A549 (cell line): ENCODE results near the gene GLYAT.

Source experiments
- KDM5A ChIP-seq: fragments of 200-600 bp; sonication (generic); IDR thresholded peaks from 2 replicates; pipeline ENCODE4 v1.6.1; 2016; ENCODE audit warnings: antibody characterized with exemption, mild to moderate bottlenecking
- MYC ChIP-seq: IDR thresholded peaks from 2 replicates; pipeline ENCODE4 v1.6.1; 2012; ENCODE audit warnings: mild to moderate bottlenecking, inconsistent platforms, low read length, improper control_type of control experiment, borderline replicate concordance
- POLR2A ChIP-seq: IDR thresholded peaks from 2 replicates; pipeline ENCODE4 v1.6.1; 2012; ENCODE audit warnings: mild to moderate bottlenecking, low read length
- RAD21 ChIP-seq, 2 experiments: fragments of >200 bp in 1 of 2; sonication (Bioruptor Twin) in 1 of 2; formaldehyde crosslinking in 1 of 2; IDR thresholded peaks in 1 of 2; conservative IDR thresholded peaks in 1 of 2; 2 replicates in 1 of 2; 3 replicates in 1 of 2; pipeline ENCODE4 v1.6.1; 2012 to 2018; ENCODE audit warnings: inconsistent platforms in 1 of 2
- RFX5 ChIP-seq: fragments of 450-650 bp; IDR thresholded peaks from 2 replicates; pipeline ENCODE4 v1.7.1; 2014; ENCODE audit warnings: antibody characterized with exemption, mild to moderate bottlenecking, moderate library complexity
- SMC3 ChIP-seq: fragments of >200 bp; sonication (Bioruptor Twin); formaldehyde crosslinking; IDR thresholded peaks from 3 replicates; pipeline ENCODE4 v1.6.1; 2018; ENCODE audit warnings: inconsistent platforms
- SREBF2 ChIP-seq: fragments of 450-650 bp; IDR thresholded peaks from 2 replicates; pipeline ENCODE4 v1.6.1; 2014; ENCODE audit warnings: mild to moderate bottlenecking, moderate library complexity
- ZSCAN20 ChIP-seq: fragments of 250-450 bp; sonication (Bioruptor Pico); IDR thresholded peaks from 2 replicates; pipeline ENCODE4 v1.8.0; 2022; ENCODE audit warnings: mild to moderate bottlenecking, moderate library complexity
- TF ChIP-seq, protein P1 (sequence below): fragments of >200 bp; sonication (Bioruptor Twin); formaldehyde crosslinking; IDR thresholded peaks from 3 replicates; pipeline ENCODE4 v1.5.1; 2016
- TF ChIP-seq, protein P2 (sequence below): fragments of 150-350 bp; IDR thresholded peaks from 2 replicates; pipeline ENCODE4 v1.6.1; 2014; ENCODE audit warnings: low read depth, mild to moderate bottlenecking, low read length
- TF ChIP-seq, protein P3 (sequence below): IDR thresholded peaks from 2 replicates; pipeline ENCODE4 v1.6.1; 2012; ENCODE audit warnings: low read depth, borderline replicate concordance
- TF ChIP-seq, protein P4 (sequence below): fragments of 200-600 bp; sonication (generic); IDR thresholded peaks from 2 replicates; pipeline ENCODE4 v1.6.1; 2016; ENCODE audit warnings: antibody characterized with exemption, mild to moderate bottlenecking, moderate library complexity

DNA sequence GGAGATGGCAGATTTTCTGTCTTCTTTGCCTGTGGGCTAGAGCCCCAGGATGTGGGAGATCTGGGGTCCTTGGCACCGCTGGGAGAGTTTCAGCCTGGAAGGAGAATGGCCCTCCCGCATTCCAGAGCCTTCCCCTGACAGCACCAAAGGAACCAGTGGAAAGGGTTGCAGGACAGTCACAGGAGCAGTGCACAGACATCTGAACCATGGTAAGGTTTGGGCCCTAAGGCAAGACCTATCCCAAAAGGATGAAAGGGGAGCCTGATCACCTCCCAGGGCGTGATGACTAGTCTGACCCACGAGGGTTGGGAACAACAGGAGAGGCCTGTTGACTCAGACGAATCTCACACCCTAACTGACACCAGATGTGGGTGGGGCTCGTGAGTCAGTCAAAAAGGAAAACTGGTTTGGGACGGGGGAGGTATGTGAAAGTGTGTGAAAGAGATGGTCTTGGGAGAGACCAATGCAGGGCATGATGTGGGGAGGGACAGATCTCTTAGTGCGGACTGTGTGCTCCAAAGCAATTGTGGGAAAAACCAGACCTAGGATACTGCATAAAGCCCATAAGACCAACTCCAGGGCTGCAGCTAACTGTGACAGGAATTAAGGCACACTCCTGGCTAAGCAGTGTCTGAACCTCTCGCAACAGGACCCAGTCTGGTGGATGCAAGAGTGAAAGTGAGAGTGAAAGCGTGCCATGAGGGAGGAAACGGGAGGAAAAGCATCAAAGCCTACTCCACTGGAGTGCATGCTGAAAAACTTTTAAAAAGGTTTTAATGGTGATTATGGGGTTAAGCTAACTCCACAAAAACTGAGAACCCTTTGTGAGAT, 39.1 kb upstream of the GLYAT start:
- TF ChIP-seq POLR2A (no peak), ZSCAN20 (CRISPR knock-in tag) (no peak), SMC3 (no peak), MYC (no peak), KDM5A (no peak), SREBF2 (no peak), RAD21 (conservative IDR thresholded peaks at IDR 0.05 in 1 of 2, IDR thresholded peaks at IDR 0.05 in 1 of 2) (no peak), RFX5 (no peak)
- TF ChIP-seq, protein P1, sequence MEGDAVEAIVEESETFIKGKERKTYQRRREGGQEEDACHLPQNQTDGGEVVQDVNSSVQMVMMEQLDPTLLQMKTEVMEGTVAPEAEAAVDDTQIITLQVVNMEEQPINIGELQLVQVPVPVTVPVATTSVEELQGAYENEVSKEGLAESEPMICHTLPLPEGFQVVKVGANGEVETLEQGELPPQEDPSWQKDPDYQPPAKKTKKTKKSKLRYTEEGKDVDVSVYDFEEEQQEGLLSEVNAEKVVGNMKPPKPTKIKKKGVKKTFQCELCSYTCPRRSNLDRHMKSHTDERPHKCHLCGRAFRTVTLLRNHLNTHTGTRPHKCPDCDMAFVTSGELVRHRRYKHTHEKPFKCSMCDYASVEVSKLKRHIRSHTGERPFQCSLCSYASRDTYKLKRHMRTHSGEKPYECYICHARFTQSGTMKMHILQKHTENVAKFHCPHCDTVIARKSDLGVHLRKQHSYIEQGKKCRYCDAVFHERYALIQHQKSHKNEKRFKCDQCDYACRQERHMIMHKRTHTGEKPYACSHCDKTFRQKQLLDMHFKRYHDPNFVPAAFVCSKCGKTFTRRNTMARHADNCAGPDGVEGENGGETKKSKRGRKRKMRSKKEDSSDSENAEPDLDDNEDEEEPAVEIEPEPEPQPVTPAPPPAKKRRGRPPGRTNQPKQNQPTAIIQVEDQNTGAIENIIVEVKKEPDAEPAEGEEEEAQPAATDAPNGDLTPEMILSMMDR = no peak
- TF ChIP-seq, protein P2, sequence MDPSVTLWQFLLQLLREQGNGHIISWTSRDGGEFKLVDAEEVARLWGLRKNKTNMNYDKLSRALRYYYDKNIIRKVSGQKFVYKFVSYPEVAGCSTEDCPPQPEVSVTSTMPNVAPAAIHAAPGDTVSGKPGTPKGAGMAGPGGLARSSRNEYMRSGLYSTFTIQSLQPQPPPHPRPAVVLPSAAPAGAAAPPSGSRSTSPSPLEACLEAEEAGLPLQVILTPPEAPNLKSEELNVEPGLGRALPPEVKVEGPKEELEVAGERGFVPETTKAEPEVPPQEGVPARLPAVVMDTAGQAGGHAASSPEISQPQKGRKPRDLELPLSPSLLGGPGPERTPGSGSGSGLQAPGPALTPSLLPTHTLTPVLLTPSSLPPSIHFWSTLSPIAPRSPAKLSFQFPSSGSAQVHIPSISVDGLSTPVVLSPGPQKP = no peak
- TF ChIP-seq, protein P3, sequence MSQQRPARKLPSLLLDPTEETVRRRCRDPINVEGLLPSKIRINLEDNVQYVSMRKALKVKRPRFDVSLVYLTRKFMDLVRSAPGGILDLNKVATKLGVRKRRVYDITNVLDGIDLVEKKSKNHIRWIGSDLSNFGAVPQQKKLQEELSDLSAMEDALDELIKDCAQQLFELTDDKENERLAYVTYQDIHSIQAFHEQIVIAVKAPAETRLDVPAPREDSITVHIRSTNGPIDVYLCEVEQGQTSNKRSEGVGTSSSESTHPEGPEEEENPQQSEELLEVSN = no peak
- TF ChIP-seq, protein P4, sequence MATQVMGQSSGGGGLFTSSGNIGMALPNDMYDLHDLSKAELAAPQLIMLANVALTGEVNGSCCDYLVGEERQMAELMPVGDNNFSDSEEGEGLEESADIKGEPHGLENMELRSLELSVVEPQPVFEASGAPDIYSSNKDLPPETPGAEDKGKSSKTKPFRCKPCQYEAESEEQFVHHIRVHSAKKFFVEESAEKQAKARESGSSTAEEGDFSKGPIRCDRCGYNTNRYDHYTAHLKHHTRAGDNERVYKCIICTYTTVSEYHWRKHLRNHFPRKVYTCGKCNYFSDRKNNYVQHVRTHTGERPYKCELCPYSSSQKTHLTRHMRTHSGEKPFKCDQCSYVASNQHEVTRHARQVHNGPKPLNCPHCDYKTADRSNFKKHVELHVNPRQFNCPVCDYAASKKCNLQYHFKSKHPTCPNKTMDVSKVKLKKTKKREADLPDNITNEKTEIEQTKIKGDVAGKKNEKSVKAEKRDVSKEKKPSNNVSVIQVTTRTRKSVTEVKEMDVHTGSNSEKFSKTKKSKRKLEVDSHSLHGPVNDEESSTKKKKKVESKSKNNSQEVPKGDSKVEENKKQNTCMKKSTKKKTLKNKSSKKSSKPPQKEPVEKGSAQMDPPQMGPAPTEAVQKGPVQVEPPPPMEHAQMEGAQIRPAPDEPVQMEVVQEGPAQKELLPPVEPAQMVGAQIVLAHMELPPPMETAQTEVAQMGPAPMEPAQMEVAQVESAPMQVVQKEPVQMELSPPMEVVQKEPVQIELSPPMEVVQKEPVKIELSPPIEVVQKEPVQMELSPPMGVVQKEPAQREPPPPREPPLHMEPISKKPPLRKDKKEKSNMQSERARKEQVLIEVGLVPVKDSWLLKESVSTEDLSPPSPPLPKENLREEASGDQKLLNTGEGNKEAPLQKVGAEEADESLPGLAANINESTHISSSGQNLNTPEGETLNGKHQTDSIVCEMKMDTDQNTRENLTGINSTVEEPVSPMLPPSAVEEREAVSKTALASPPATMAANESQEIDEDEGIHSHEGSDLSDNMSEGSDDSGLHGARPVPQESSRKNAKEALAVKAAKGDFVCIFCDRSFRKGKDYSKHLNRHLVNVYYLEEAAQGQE = no peak
